Gastrocnemius medialis (tissue), 4 donors: ENCODE data around the gene EBNA1BP2. TPM values are rescaled to one million over a fixed set of nuclear protein-coding genes. Genes with fewer than 3 reads are reported as not detected.
"Not testable (repeated sequence)": the region's sequence is repeated elsewhere in the genome, so short reads cannot be mapped to it uniquely, and the experiment has no call there.

Experiments
- ATAC-seq, 2 donors: fragments of 150-250 bp; one replicate each; pipeline ENCODE4 v1.9.1; 2016
- DNase-seq, 2 donors: peaks; one replicate each; pipeline ENCODE4 v3.0.0-alpha.2; 2019
- H3K27ac ChIP-seq, 4 donors: fragments of 200-600 bp; sonication (generic); 1 replicate in 1 of 4; 2 replicates in 3 of 4; pipeline ENCODE4 v1.5.1; 2016 to 2018; ENCODE audit warnings: mild to moderate bottlenecking in 2 of 4, moderate library complexity in 1 of 4
- H3K27me3 ChIP-seq, 3 donors: fragments of 200-600 bp; sonication (generic) in 2 of 3; 1 replicate in 1 of 3; 2 replicates in 2 of 3; pipeline versions ENCODE4 v1.5.1 to v1.6.0; 2016 to 2019; ENCODE audit warnings: mild to moderate bottlenecking in 1 of 3, moderate library complexity in 1 of 3
- H3K36me3 ChIP-seq, 2 donors: fragments of 200-600 bp; sonication (generic) in 1 of 2; one replicate each; pipeline ENCODE4 v1.5.1; 2017 to 2018
- H3K4me1 ChIP-seq, 2 donors: fragments of 200-600 bp; sonication (generic) in 1 of 2; one replicate each; pipeline ENCODE4 v1.5.1; 2016 to 2017; ENCODE audit warnings: mild to moderate bottlenecking in 2 of 2
- H3K4me3 ChIP-seq, 4 donors: fragments of 200-600 bp; sonication (generic) in 3 of 4; 1 replicate in 1 of 4; 2 replicates in 3 of 4; pipeline ENCODE4 v1.5.1; 2016 to 2019; ENCODE audit warnings: mild to moderate bottlenecking in 2 of 4
- H3K9me3 ChIP-seq, 3 donors: fragments of 200-600 bp; sonication (generic) in 2 of 3; 1 replicate in 1 of 3; 2 replicates in 2 of 3; pipeline ENCODE4 v1.5.1; 2016 to 2019
- CTCF ChIP-seq, 5 experiments: fragments of 450-650 bp in 3 of 5; fragments of 200-600 bp in 2 of 5; sonication (generic) in 2 of 5; IDR thresholded peaks in 4 of 5; conservative IDR thresholded peaks in 1 of 5; 1 replicate in 4 of 5; 2 replicates in 1 of 5; pipeline ENCODE4 v1.5.1; 2016 to 2019; ENCODE audit warnings: antibody characterized with exemption in 5 of 5, mild to moderate bottlenecking in 3 of 5, moderate library complexity in 3 of 5
- POLR2A ChIP-seq, 2 donors: fragments of 450-650 bp; IDR thresholded peaks; one replicate each; pipeline ENCODE4 v1.6.1; 2017; ENCODE audit warnings: antibody characterized with exemption in 2 of 2, mild to moderate bottlenecking in 2 of 2, moderate library complexity in 2 of 2
- in situ Hi-C, 4 donors: fragments of 200-750 bp; cut with MboI; loops; one replicate each; pipeline versions ENCODE4 v1.15.0 to v1.8.0; 2017; ENCODE audit warnings: low sequenced_read_pairs in 4 of 4
- intact Hi-C: fragments of 100-400 bp; cut with DNase I; formaldehyde crosslinking; loops from one replicate; pipeline ENCODE4 v1.15.1; 2023; ENCODE audit warnings: low total_unique reads
- total RNA-seq, 4 donors: library from RNA; depleted of rRNA; stranded (reverse); fragments of >200 nt; gene quantifications; one replicate each; pipeline versions ENCODE4 v1.1.0 to v1.2.3, GENCODE V29; 2016

EBNA1BP2 gene
- total RNA-seq, 4 donors from 2014 or later = 41.2 to 68.4 (median 59.1) TPM

DNA sequence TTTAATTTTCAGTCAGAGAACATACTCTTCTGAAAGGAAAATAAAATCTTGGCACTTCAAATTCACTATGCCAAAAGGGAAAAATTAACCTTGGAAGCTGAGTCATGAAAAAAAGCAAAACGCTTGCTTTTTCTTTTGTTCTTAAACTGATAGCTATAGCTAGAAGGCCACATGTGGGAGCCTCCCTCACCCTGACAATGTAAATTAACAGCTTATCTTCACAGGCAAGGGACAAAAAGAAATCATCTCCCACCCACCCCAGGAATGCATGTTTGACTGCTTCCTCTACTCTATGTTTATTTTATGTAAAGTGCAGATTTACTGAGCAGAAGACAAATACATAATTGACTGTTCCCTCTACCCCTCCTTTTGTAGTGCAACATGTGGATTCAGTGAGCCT is 38.0 kb downstream of the EBNA1BP2 start:
- H3K27me3 ChIP-seq = peaks cover 3 to 15% (median 9%) of the 10 kb centered on the region in 3 donors
- H3K4me1 ChIP-seq = no peaks in the 10 kb centered on the region
- H3K4me3 ChIP-seq = no peak overlapping the region
- no peaks in the 10 kb centered on the region for H3K9me3 ChIP-seq
- in situ Hi-C loops (no loop called here), intact Hi-C loops (no loop called here)
- no peak for ATAC-seq
- no peaks in the 10 kb centered on the region for H3K36me3 ChIP-seq
- no peak for TF ChIP-seq POLR2A (IDR thresholded peaks at IDR 0.05)
- TF ChIP-seq CTCF (IDR thresholded peaks at IDR 0.05 in 4 of 5, conservative IDR thresholded peaks at IDR 0.05 in 1 of 5) = no peak
- DNase-seq = no peak
- H3K27ac ChIP-seq = no peak overlapping the region

GRCh38 chr1:43129426-43129825 is 42.7 kb downstream of the EBNA1BP2 start:
- H3K4me1 ChIP-seq = no peaks in the 10 kb centered on the region
- in situ Hi-C loops = no loop called here
- H3K9me3 ChIP-seq = no peaks in the 10 kb centered on the region
- peaks cover 3 to 12% (median 7%) of the 10 kb centered on the region in 3 donors for H3K27me3 ChIP-seq
- H3K27ac ChIP-seq = no peak overlapping the region
- intact Hi-C loops = no loop called here
- ATAC-seq = no peak
- TF ChIP-seq POLR2A (IDR thresholded peaks at IDR 0.05) = no peak
- TF ChIP-seq CTCF (IDR thresholded peaks at IDR 0.05 in 4 of 5, conservative IDR thresholded peaks at IDR 0.05 in 1 of 5) = no peak
- DNase-seq = no peak
- no peak overlapping the region for H3K4me3 ChIP-seq
- no peaks in the 10 kb centered on the region for H3K36me3 ChIP-seq

DNA sequence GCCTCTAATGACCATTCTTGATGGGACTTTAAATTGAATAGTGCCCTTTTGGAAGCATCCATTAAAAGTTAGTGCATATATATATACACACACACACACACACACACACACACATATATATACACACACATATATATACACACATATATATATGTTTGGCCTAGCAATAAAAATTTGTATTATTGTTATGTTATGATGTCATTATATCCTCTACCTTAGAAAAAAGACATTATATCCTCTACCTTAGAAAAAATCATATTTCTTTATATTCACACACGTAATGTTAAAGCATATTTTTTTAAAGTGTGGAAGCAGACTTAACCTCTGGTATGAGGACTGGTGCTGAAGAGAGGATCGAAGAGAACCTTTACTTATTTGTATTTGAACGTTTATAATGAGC is 43.3 kb downstream of the EBNA1BP2 start:
- in situ Hi-C loops (no loop called here), intact Hi-C loops (no loop called here)
- DNase-seq = no peak

DNA sequence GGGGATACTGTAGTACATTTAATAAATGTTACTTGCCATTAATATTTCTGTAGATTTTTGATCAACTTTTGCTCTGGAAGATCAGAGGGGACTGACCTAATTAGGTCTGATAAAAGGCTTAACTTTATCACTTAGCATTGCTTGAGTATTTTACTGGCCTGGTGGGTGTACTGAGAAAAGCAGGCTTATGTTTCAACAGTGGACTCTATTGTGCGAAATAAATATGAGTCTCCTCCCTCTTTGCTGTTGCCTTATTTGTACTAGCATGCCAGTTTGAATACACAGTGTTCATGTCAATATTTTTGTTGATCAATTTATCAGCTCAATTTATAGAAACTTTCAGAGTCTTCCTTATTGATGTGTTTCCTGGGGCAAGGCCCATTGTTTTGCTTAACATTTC is 49.1 kb downstream of the EBNA1BP2 start:
- TF ChIP-seq POLR2A (IDR thresholded peaks at IDR 0.05) (no peak), CTCF (IDR thresholded peaks at IDR 0.05 in 4 of 5, conservative IDR thresholded peaks at IDR 0.05 in 1 of 5) (no peak)
- Histone ChIP-seq H3K9me3 (no peaks in the 10 kb centered on the region), H3K4me3 (no peak overlapping the region), H3K27ac (no peak overlapping the region), H3K4me1 (no peaks in the 10 kb centered on the region), H3K27me3 (peaks cover 0 to 5% (median 3%) of the 10 kb centered on the region in 3 donors), H3K36me3 (no peaks in the 10 kb centered on the region)
- in situ Hi-C loops (no loop called here), intact Hi-C loops (no loop called here)
- no peak for DNase-seq
- no peak for ATAC-seq

More for the DNA sequence above, 43.3 kb downstream of the EBNA1BP2 start:
- no peak for TF ChIP-seq CTCF (IDR thresholded peaks at IDR 0.05 in 4 of 5, conservative IDR thresholded peaks at IDR 0.05 in 1 of 5)
- no peak overlapping the region for H3K27ac ChIP-seq
- H3K27me3 ChIP-seq = peaks cover 3 to 12% (median 7%) of the 10 kb centered on the region in 3 donors
- no peak for ATAC-seq
- H3K9me3 ChIP-seq = no peaks in the 10 kb centered on the region
- H3K36me3 ChIP-seq = no peaks in the 10 kb centered on the region
- H3K4me3 ChIP-seq = no peak overlapping the region
- H3K4me1 ChIP-seq = no peaks in the 10 kb centered on the region

DNA sequence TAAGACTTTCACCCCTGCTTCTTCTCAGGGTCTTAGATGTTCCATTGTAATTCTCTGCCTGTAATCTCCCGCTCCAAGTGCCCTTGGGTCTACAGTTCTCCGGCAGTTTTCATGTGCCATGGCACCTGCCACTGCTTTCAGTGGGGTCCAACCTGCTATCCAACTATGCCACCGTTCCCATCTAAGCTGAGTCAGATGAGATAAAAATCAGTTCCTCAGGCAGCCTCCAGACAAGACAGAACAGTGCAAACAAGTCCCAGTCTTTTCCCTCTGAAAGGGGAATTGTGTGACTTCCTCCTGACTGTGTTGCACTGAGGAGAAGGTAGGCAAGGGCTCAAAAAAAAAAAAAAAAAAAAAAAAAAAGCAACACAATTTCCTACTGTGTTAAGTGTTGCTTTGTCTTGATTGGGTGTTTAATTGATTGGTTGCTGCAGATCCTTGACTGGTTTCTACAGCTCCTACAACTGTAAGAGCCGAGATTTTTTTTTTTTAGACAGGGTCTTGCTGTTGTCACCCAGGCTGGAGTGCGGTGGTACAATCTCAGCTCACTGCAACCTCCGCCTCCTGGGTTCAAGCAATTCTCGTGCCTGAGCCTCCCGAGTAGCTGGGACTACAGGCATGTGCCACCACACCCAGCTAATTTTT is 50.7 kb downstream of the EBNA1BP2 start:
- Histone ChIP-seq H3K36me3 (no peaks in the 10 kb centered on the region), H3K4me1 (no peaks in the 10 kb centered on the region), H3K4me3 (no peak overlapping the region), H3K9me3 (no peaks in the 10 kb centered on the region), H3K27ac (no peak overlapping the region), H3K27me3 (peaks cover 0 to 5% (median 0%) of the 10 kb centered on the region in 3 donors)
- intact Hi-C loops = no loop called here
- DNase-seq (no peak), ATAC-seq (no peak)
- in situ Hi-C loops = no loop called here
- TF ChIP-seq CTCF (IDR thresholded peaks at IDR 0.05 in 4 of 5, conservative IDR thresholded peaks at IDR 0.05 in 1 of 5) = no peak
- no peak for TF ChIP-seq POLR2A (IDR thresholded peaks at IDR 0.05)

- in situ Hi-C loops, H3K9me3 ChIP-seq, H3K27ac ChIP-seq, ATAC-seq, DNase-seq, intact Hi-C loops, H3K36me3 ChIP-seq, H3K27me3 ChIP-seq, H3K4me3 ChIP-seq, H3K4me1 ChIP-seq: not testable (repeated sequence)
These were observed 52.0 kb downstream of the EBNA1BP2 start for GRCh38 chr1:43119928-43120586.
